CD14-positive monocyte (primary cell): ENCODE data around the gene LRRC1. TPM values are rescaled to one million over a fixed set of nuclear protein-coding genes. Genes with fewer than 3 reads are reported as not detected.

Source experiments
- DNase-seq, 3 donors: peaks; one replicate each; pipeline ENCODE4 v3.0.0-alpha.2; 2011 to 2022
- H2AFZ ChIP-seq: 2 replicates; pipeline ENCODE4 v1.6.0; 2012; ENCODE audit warnings: mild to moderate bottlenecking, low read depth, low read length, inconsistent platforms; ENCODE audit not compliant: insufficient read depth, poor library complexity, severe bottlenecking
- H3K27ac ChIP-seq, 2 donors: 1 replicate in 1 of 2; 2 replicates in 1 of 2; pipeline ENCODE4 v1.5.1; 2012 to 2013; ENCODE audit warnings: low read length in 2 of 2, control low read depth in 1 of 2, inconsistent platforms in 1 of 2, low read depth in 1 of 2, mild to moderate bottlenecking in 1 of 2
- H3K27me3 ChIP-seq, 2 donors: one replicate each; pipeline versions ENCODE4 v1.6.0 to v1.6.1; 2011 to 2013; ENCODE audit warnings: low read length in 2 of 2; ENCODE audit not compliant: control insufficient read depth in 2 of 2, insufficient read depth in 2 of 2
- H3K36me3 ChIP-seq, 2 donors: replicated peaks in 1 of 2; 1 replicate in 1 of 2; 2 replicates in 1 of 2; pipeline versions ENCODE4 v1.5.1 to v1.6.1; 2012 to 2013; ENCODE audit warnings: low read length in 2 of 2, control low read depth in 1 of 2, inconsistent platforms in 1 of 2, mild to moderate bottlenecking in 1 of 2; ENCODE audit not compliant: insufficient read depth in 2 of 2, control insufficient read depth in 1 of 2
- H3K4me1 ChIP-seq, 2 donors: 1 replicate in 1 of 2; 2 replicates in 1 of 2; pipeline versions ENCODE4 v1.5.1 to v1.6.1; 2012 to 2013; ENCODE audit warnings: low read length in 2 of 2, control low read depth in 1 of 2, inconsistent platforms in 1 of 2, mild to moderate bottlenecking in 1 of 2, moderate library complexity in 1 of 2; ENCODE audit not compliant: insufficient read depth in 2 of 2, control insufficient read depth in 1 of 2
- H3K4me2 ChIP-seq: replicated peaks from 2 replicates; pipeline ENCODE3; 2012; ENCODE audit warnings: low read length, moderate library complexity, mild to moderate bottlenecking; ENCODE audit not compliant: poor library complexity, severe bottlenecking; ENCODE audit errors: extremely low read depth
- H3K4me3 ChIP-seq, 3 experiments: fragments of 200-600 bp in 1 of 3; sonication (generic) in 1 of 3; replicated peaks in 1 of 3; 1 replicate in 2 of 3; 2 replicates in 1 of 3; pipeline ENCODE4 v1.5.1; 2011 to 2013; ENCODE audit warnings: low read length in 3 of 3, mild to moderate bottlenecking in 3 of 3, control low read depth in 2 of 3, low read depth in 2 of 3, inconsistent platforms in 1 of 3, moderate library complexity in 1 of 3
- H3K79me2 ChIP-seq: 2 replicates; pipeline ENCODE4 v1.6.0; 2012; ENCODE audit warnings: mild to moderate bottlenecking, control low read depth, inconsistent platforms, low read length, moderate library complexity; ENCODE audit not compliant: insufficient read depth
- H3K9ac ChIP-seq: 2 replicates; pipeline ENCODE4 v1.6.0; 2017; ENCODE audit warnings: low read length, mild to moderate bottlenecking; ENCODE audit not compliant: insufficient read depth, poor library complexity, severe bottlenecking
- H3K9me3 ChIP-seq, 2 donors: replicated peaks in 1 of 2; 1 replicate in 1 of 2; 2 replicates in 1 of 2; pipeline versions ENCODE4 v1.5.1 to v1.6.1; 2012 to 2013; ENCODE audit warnings: low read length in 2 of 2, control low read depth in 1 of 2; ENCODE audit not compliant: control insufficient read depth in 1 of 2, insufficient read depth in 1 of 2
- H4K20me1 ChIP-seq: 2 replicates; pipeline ENCODE4 v1.6.0; 2012; ENCODE audit warnings: mild to moderate bottlenecking, low read length, control low read depth, moderate library complexity; ENCODE audit not compliant: insufficient read depth
- H3K27ac Mint-ChIP-seq, 7 donors: one replicate each; pipeline ENCODE4 v1.8.0; 2020; ENCODE audit warnings: mild to moderate bottlenecking in 7 of 7, mixed read lengths in 7 of 7, moderate library complexity in 6 of 7, inconsistent platforms in 2 of 7
- H3K27me3 Mint-ChIP-seq, 3 donors: one replicate each; pipeline ENCODE4 v1.8.0; 2021 to 2022; ENCODE audit warnings: low read depth in 3 of 3, mild to moderate bottlenecking in 3 of 3, mixed read lengths in 3 of 3, moderate library complexity in 3 of 3, inconsistent platforms in 1 of 3
- H3K36me3 Mint-ChIP-seq, 2 donors: one replicate each; pipeline ENCODE4 v1.8.0; 2020; ENCODE audit warnings: mixed read lengths in 2 of 2, inconsistent platforms in 1 of 2, mild to moderate bottlenecking in 1 of 2
- H3K4me1 Mint-ChIP-seq: one replicate; pipeline ENCODE4 v1.8.0; 2020; ENCODE audit warnings: mild to moderate bottlenecking, mixed read lengths
- H3K4me3 Mint-ChIP-seq, 2 donors: one replicate each; pipeline ENCODE4 v1.8.0; 2020; ENCODE audit warnings: mild to moderate bottlenecking in 2 of 2, mixed read lengths in 2 of 2, moderate library complexity in 1 of 2
- H3K9me3 Mint-ChIP-seq, 7 donors: one replicate each; pipeline ENCODE4 v1.8.0; 2020 to 2022; ENCODE audit warnings: mixed read lengths in 7 of 7, mild to moderate bottlenecking in 6 of 7, moderate library complexity in 6 of 7, inconsistent platforms in 2 of 7
- WGBS: methylation state at CpG from one replicate; pipeline ENCODE4 v1.1.5; 2013; ENCODE audit warnings: missing lambda C conversion rate; ENCODE audit not compliant: insufficient coverage; 5-methylcytosine and 5-hydroxymethylcytosine counted together
- intact Hi-C, 2 donors: fragments of 100-400 bp; cut with micrococcal nuclease; formaldehyde crosslinking; loops; one replicate each; pipeline versions ENCODE4 v1.15.0 to v1.15.1; 2023
- polyA plus RNA-seq, 3 donors: library from polyadenylated mRNA; depleted of rRNA in 1 of 3; unstranded in 2 of 3; stranded (reverse) in 1 of 3; fragments of 300-500 nt in 2 of 3; fragments of >200 nt in 1 of 3; fragmentation: Illumina TruSeq in 2 of 3; gene quantifications; 1 replicate in 2 of 3; 2 replicates in 1 of 3; pipeline ENCODE4 v1.2.3, GENCODE V29; 2012 to 2021
- TF ChIP-seq, protein P1 (sequence below): fragments of 200-600 bp; IDR thresholded peaks from one replicate; pipeline ENCODE4 v1.8.0; 2022; ENCODE audit warnings: antibody characterized with exemption, mild to moderate bottlenecking

Gene LRRC1
- polyA plus RNA-seq, 3 donors, result 0.18 to 1.6 (median 0.92) TPM

DNA sequence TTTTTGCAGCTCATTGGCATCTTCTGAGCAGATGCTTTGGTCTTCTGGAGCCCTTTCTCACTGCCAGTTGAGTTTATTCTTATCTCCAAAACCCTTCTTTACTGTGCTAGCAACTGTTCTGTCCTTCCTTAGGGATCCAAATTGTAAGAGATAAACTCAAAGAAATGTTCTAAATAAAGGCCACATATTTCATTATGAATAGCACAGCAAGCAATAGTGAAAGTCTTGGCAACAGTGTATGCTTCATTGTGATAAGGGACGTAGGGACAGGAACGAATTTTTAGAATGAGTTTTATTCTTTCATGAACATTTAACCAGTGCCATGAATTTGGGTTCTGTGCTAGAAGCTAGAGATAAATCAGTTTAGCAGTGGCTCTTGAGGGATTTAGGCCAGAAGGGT, 61.1 kb downstream of the LRRC1 start:
- Histone ChIP-seq H3K79me2 (no peaks in the 10 kb centered on the region), H3K9me3 (no peaks in the 10 kb centered on the region), H4K20me1 (no peaks in the 10 kb centered on the region), H3K4me1 (no peaks in the 10 kb centered on the region), H3K36me3 (no peaks in the 10 kb centered on the region), H2AFZ (no peak overlapping the region), H3K4me3 (no peak overlapping the region), H3K27me3 (no peaks in the 10 kb centered on the region), H3K9ac (no peak overlapping the region), H3K27ac (no peak overlapping the region), H3K4me2 (no peak overlapping the region)
- no peak overlapping the region for H3K27ac Mint-ChIP-seq
- no peak overlapping the region for H3K4me3 Mint-ChIP-seq
- DNase-seq, result no peak
- peaks cover 0 to 2% (median 0%) of the 10 kb centered on the region in 7 donors for H3K9me3 Mint-ChIP-seq
- H3K4me1 Mint-ChIP-seq, result no peaks in the 10 kb centered on the region
- TF ChIP-seq, protein P1, sequence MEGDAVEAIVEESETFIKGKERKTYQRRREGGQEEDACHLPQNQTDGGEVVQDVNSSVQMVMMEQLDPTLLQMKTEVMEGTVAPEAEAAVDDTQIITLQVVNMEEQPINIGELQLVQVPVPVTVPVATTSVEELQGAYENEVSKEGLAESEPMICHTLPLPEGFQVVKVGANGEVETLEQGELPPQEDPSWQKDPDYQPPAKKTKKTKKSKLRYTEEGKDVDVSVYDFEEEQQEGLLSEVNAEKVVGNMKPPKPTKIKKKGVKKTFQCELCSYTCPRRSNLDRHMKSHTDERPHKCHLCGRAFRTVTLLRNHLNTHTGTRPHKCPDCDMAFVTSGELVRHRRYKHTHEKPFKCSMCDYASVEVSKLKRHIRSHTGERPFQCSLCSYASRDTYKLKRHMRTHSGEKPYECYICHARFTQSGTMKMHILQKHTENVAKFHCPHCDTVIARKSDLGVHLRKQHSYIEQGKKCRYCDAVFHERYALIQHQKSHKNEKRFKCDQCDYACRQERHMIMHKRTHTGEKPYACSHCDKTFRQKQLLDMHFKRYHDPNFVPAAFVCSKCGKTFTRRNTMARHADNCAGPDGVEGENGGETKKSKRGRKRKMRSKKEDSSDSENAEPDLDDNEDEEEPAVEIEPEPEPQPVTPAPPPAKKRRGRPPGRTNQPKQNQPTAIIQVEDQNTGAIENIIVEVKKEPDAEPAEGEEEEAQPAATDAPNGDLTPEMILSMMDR, result no peak
- peaks cover 0 to 2% (median 0%) of the 10 kb centered on the region in 3 donors for H3K27me3 Mint-ChIP-seq
- intact Hi-C loops, result no loop called here
- no CpG with 5 or more reads among the region's 2 CpGs for WGBS
- H3K36me3 Mint-ChIP-seq, result no peaks in the 10 kb centered on the region

DNA sequence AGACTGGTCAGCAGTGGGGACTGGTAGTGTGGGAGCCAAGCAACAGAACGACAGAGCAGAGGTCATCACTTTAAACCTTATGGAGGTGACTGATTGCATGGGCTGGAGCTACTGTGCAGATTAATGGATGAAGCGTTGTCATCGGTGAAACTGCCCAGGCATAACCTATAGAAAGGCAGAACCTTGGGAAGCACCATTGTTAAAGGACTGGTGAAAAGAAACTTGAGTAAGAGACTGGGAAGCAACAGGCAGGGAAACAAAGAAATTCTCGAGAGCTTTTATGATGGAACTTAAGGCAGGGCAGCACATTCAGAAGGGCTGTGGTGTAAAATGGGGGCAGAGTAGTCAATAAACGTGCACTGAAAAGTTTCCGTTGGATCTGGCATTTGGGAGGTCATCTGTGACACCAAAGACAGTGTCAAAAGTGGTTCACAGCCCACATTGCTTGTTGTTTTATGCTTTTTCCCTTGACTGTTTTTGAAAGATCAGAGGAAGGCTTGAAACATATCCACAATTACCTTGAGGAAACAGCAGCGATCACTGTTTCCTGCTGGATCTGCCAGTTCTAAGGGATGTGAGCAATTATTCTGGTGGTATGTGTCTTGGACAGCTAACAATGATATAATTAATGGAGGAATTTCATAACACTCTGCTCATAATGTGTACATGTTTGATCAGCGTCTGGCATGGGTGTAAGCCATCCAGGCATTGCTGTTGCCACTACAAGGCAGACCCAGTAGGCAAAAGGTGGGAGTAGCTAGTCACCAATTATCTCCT, 62.7 kb downstream of the LRRC1 start:
- Mint-ChIP-seq H3K4me1 (no peaks in the 10 kb centered on the region), H3K4me3 (no peak overlapping the region), H3K27me3 (peaks cover 0 to 2% (median 0%) of the 10 kb centered on the region in 3 donors), H3K36me3 (no peaks in the 10 kb centered on the region), H3K27ac (no peak overlapping the region), H3K9me3 (peaks cover 0 to 2% (median 0%) of the 10 kb centered on the region in 7 donors)
- TF ChIP-seq, protein P1, result no peak
- WGBS, result 79% methylated on average over 6 of the region's 8 CpGs
- intact Hi-C loops, result no loop called here
- DNase-seq, result no peak
- Histone ChIP-seq H3K9ac (no peak overlapping the region), H3K27me3 (no peaks in the 10 kb centered on the region), H3K4me1 (no peaks in the 10 kb centered on the region), H3K4me3 (no peak overlapping the region), H2AFZ (no peak overlapping the region), H3K79me2 (no peaks in the 10 kb centered on the region), H3K36me3 (no peaks in the 10 kb centered on the region), H3K27ac (no peak overlapping the region), H4K20me1 (no peaks in the 10 kb centered on the region), H3K9me3 (no peaks in the 10 kb centered on the region), H3K4me2 (no peak overlapping the region)
